ENCODE data around the gene KCNQ1.

The KCNQ1 gene

DNA sequence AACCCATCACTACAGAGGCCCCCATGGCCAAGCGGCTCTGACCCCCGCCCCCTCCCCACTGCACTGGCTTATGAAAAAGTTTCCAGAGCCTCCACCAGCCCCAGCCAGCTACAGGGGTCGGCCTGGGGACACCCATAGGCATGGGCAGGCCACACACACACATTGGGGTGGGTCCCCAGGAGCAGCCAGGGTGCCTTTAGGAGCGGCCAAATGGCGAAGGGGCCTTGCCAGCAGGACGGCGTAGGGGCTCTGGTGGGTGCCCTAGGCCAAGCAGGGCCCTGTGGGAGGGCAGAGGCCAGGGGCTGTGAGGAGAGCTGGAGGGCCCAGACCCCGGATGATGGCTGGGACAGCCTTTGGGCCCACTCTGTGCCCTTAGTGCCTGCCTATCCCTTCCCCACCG, 34.2 kb upstream of the KCNQ1 start:
- no peak for DNase-seq

DNA sequence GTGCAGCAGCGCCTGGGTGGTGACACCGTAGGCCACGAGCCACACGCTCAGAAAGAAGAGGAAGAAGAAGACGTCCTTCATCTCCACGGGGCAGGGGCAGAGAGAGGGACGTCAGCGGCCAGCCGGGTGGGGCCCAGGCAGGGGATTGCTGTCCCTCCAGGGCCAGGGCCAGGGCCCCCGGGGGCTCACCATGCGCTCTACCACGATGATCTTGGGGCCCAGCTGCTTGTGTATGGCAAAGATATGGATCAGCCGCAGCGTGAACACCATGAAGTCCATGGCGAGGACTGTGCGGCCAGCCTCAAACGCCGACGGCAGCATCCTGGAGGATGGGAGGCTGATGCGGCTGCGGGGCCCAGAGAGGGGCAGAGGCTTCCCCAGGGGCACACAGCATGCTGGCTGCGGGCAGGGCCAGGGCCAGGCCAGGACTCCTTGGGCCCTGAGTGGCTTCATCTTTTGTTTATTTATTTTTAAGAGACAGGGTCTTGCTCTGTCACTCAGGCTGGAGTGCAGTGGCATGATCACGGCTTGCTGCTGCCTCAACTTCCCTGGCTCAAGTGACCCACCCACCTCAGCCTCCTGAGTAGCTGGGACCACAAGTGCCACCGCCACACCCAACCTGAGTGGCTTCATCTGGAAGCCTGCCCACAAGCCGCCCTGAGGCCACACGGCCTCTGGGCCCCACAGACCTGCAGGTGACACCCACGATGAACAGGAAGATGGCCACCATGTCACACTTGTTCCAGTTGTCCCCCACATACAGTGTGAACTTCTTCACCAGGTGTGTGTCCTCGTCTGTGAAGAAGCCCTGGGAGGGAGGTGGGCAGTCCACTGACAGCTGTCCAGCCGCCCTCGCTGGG, 33.1 kb upstream of the KCNQ1 start:
- no peak for DNase-seq

DNA sequence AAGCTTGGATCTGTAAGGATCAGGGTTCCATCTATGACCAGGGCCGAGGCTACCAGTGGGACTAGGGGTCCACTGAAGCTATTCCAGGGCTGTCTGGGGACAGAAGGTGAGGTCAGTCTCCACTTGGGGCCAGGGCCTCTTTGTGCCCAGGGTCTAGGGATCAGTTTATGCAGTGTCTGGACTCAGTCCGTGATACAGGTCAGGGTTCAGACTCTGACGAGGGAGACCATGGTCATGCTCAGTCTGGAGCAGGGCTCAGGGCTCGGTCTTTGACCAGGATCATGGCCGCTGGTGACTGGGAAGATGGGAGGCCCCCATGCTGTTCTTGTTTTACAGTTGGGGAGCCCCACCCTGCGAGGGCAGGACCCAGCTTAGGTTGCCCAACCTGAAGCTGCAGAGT, 32.5 kb upstream of the KCNQ1 start:
- no peak for DNase-seq

DNA sequence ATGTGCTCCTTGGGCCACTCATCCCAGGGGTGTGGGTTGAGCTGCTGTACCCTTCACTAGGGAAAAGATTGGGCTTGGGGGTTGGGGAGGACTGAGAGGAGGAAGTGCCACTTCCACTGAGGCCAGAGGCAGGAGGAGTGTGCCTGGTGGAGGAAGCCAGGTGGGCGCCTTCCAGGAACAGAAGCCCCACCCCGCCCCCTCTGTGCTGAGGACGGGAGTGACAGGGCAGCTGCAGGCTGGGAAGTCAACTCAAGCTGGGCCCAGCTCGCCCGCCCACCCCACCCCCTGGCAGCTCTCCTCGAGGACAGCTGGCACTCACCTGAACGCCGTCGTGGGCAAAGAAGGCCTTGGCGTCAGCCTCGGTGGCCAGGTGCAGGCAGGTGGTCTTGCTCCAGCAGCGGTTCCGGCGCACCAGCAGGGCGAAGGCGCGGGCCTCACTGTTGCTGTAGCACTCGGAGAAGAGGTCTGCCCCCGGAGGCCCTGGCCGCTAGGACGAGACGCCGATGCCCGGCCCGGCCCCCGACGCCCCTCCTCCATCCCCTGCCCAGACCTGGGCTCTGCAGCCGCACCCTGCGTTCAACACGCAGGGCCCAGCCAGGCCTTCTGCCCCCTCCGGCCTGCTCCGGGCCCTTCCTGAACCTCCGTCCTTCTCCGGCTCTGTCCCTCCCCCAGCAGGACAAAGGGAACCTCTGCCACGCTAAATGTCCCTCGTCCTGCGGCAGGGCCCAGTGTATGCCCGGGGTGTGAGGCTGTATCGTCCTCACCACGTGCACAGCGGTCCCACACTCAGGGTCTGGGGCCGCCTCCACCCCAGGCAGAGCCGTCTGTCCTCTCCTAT, 30.8 kb upstream of the KCNQ1 start:
- DNase-seq: no peak

DNA sequence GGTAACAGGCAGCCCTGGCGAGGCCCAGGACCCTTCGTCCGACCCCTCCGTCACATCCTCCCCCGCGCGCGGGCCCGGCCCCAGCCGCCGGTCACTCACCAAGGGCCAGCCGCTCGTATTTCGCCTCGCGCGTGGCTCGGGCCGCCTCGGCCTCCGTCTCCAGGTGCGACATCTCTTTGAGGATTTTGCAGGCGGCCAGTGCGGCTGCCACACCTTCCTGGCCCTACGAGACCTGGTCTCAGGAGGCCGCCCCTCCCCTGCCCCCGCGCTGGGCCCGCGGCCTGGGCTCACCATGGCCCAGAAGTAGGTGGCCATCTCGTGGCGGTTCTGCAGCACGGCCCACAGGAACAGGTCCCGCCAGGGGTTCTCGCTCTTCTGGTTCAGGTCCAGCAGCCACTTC, 30.2 kb upstream of the KCNQ1 start:
- DNase-seq: no peak

DNA sequence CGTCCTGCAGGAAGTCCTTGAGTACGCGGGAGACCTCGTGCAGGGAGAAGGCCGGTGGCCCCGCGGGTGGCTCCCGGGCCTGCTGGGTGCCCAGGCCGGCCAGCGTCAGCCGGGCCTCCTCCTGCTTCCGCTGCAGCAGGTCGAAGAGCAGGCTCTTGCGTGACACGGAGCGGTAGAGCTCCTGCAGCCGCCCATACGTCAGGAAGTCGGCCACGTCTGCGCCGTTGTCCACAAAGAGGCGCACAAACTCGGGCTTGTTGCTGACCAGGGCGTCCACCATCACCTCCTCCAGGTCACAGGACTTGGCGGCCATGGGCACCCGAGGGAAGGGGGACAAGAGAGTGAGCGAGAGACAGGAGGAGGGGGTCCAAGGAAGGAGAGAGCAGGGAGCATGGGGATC, 29.6 kb upstream of the KCNQ1 start:
- no peak for DNase-seq

DNA sequence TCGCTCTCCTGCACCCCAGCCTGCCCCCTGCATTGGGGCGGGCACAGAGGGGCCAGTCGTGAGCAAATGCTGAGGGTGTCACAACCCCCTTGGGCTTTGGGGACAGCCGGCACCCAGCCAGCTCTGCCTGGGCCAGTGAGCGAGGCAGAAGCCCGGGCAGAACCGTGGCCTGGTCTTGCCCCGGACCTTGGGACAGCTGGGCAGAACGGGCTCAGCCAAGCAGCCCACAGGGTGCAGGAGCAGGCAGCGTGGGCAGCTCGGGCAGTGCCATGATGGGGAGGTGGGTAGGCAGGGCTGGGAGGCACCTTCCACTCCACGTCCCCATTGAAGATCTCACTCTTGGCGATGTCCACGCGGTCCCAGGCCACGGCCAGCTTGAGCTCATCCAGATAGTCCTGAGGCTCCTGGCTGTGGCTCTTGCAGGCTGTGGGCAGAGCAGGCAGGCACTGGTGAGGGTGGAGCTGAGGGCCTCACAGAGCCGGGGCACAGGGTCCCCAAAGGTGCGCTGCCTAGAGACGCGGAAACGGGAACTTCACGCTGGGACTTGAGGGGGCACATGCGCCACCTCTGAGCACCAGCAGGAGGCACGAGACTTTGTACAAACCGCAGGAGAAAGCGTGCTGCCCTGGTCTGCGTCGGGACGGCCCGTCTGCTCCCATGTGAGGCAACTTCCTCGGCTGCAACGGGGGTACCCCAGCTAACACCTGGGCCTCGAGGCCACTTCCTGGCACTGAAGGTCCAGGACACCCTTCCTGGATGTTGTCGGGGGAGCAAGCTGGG, 29.0 kb upstream of the KCNQ1 start:
- no peak for DNase-seq

DNA sequence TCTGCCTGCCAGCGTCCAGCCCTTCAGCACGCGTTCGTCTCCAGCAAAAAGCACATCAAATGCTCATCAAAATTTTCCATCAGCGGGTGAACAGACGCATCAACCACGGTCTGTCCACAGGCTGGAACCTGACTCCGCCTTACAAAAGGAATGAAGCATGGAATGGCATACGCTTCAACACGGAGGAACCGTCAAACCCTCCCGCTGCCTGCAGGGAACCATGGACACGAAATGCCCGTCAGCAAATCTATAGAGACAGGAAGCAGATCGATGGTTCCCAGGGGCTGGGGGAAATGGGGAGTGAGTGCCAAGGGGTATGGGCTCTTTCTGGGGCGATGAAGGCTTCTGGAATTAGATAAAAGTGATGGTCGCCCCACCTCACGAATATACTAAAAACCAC, 28.0 kb upstream of the KCNQ1 start:
- DNase-seq: no peak

DNA sequence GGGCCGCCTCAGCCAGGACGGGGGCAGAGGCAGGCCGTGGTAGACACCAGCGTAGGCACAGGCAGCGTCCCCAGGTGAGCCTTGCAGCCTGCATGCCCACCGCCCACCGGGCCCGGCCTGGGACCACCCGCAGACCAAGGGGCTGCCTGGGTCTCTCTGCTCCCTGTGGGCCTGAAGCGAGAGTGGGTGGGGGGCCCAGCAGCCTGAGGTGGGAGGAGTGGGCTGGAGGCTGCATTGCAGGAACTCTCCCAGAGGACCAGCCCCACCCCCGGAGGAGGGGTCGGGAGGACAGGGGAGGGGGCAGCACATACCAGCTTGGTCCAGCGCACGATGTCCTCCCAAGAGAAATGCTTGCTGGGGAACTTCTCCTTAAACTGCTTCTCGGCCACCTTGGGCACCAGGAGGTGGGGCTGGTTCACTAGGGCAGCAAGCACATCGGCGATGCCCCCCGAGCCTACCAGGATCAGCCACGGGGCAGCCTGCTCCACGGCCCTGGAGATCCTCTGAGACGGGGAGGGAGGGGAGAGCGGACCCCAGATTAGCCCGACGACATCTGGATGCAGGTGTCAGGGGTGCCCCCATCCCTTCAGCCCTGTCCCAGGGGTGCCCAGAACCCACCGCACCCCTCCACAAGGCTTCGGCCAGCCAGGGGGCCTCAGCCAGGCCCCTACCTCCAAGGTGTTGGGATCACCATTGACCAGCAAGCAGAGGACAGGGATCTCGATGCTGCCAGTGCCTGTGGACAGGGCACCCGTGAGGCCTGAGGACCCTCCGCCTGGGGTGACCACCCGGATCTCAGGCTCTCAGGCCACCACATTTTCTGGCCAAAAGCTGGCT, 26.7 kb upstream of the KCNQ1 start:
- DNase-seq: no peak

DNA sequence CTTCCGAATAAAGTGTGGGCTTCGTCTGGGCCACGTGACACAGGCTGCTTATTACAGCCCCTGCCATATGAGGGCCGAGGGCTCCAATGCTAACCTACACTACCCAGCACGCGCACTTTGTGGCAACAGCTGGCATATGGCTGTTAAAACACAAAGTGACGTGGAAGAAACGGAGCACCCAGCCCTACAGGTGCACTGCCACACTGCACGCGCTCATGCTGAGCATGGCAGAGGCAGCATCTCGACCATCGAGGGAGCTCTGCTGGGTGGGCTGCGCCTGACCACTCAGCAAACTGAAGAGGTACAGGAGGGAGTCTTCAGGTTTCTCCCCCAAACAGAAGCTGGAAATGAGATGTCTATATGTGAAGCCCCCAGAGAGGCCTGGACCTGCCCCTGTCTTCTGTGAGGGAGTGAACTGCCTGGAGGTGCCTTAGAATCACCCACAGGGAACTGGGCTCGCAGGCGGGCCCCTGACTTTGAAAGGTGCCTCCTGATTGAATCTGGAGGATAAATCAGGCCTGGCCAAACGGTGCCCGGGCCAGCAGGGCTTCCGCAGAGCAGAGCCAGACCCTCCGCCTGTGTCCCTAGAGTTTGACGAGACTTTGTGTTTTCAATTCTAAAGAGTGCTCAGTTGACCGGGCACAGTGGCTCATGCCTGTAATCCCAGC, 26.0 kb upstream of the KCNQ1 start:
- DNase-seq: no peak

DNA sequence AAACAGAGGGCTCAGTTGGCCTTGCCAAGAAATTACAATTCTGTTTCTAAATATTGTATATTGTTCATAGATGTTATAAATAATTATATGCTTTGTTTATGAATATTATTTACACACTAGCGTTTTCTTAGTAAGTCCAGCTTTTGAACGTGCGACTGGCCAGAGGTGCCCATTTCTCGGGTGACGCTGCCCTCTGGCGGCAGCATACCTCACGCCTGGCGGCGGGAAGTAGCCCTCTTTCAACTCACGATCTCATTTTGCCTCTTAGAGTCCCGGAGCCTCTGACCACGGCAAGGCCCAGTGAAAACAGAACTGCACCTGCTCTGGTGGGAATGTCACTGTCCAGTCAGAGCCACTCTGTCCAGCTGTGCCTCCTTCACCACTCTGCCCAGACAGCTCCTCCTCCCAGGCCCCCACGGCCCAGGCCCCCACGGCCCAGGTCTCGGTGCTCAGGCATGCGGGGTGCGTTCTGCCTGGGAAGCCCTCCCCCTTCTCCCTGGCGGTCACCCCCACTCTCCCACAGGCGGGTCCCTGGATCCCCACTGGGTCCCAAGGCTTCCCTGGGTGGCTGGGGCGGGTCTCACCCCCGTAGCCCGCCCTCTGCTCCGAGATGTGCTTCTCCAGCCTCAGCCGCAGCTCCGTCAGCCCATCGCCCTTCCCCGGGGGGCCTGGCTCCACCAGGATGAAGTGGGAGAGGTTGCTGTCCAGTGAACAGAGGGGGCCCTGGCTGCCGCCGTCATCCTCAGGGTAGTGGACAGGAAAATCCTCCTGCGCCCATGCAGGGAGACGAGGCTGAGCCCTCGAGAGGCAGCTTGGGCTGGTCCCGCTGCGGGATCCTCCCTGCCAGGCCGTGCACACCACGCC, 24.9 kb upstream of the KCNQ1 start:
- DNase-seq: peak; percentile 38

DNA sequence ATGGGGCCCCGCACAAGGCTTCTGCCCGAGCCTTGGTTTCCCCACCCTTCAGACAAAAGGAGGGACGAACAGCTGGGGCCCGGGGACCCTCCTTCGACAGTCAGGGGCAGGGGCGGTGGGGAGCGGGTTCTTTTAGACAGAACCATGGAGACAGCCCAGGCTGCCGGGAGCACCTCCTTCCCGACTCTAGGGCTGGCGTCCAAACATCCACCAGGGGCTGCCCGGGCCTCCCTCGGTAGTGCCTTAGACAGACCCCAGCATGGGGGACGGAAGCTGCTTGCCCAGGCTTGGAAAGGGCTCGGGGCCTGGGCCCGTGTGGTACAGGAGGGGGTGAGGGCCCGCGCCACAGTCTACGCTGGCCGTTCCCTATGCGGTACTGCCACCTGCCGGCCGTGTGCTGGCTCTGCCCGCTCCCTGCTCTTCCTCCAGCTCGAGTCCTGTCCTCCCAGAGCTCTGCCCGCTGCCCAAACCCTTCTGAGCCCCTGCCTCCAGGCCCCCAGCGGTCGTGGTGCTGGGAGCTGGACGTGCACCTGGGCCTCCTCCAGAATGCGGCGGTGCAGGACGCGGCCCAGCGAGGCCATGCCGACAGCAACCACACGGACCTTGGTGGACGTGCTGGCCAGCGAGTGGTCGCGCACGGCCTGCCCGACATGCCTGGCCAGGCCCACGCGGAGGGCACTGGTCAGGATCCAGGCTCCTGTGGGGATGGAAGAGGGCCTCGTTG, 24.1 kb upstream of the KCNQ1 start:
- peak; percentile 63 for DNase-seq

DNA sequence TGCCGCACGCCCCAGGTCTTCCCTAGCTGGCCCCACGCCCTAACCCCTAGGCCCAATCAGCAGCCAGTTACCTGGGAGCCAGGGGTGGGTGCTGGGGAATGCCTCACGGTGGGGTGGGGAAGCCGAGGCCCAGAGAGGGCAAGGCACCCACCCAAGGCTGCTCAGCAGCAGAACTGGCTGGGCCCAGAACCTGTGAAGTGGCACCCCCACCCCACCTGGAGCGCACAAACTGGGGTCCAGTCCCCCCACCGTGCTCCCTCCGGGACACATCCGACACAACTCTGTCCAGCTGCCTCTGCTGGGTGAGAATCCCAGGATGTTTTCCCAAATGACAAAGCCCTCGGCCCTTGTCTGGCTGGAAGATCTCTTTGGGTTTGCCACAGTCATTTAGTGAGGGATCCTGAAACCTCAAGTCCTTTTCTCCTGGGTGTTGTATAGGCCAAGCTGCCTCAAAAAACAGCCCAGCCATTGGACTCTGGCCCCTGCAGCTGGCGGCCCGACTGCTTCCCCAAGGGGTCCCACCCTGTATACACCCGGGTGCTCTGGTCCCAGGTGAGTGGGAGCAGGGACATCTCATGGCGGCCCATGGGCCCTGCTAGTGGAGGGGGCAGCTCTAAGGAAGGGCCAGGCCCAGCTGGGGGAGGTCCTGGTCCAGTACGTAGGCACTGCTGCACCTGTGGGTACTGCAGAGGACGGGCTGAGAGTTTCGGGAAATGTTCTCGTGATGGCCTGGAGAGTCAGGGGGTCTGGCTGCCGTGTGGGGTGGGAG, 23.4 kb upstream of the KCNQ1 start:
- DNase-seq: no peak

DNA sequence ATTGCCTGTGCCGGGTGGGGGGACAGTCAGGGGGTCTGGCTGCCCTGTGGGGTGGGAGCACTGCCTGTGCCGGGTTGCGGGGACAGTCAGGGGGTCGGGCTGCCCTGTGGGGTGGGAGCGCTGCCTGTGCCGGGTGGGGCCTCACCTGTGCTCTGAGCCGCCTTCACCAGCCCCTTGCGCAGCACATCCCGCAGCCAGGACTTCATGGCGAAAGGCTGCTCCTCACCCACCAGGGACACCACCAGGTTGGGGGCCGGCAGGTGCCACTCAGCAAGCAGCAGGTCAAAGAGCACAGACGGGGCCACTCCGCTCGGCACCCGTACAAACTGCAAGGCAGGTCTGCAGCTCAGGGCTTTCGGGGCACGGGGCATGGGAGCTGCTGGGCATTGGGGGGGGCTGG, 22.8 kb upstream of the KCNQ1 start:
- no peak for DNase-seq

DNA sequence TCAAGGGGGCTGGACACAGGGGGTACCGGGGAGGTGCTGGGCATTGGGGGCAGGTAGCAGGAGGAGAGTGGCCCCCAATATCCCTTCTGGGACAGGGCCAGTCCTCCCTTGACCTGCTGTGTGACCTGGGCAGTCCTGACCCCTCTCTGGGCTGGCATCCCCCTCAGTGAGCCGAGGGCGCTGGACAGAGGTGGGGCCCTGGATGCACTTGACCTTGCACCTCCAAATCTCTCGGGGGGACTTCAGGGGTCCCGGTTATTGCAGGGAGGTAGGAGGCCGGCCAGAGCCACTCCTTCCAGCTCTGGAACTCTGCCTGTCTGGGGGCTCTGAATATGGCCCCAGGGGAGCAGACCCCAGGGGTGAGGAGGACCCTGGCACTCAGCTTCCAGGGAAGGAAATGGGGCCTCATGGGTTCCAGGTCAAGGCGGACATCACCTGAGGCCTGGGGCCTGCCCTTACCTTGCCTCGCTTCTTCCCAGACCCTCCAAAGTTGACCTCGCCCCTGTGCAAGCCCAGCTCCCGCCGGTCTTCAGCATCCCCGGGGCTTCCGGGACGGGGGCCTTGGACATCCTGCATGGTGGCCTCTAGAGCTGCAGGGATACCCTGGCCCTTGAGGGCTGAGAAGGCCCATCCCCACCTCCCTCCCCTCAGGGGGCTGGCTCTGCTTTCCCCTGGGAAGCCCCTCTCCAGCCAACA, 22.2 kb upstream of the KCNQ1 start:
- no peak for DNase-seq

DNA sequence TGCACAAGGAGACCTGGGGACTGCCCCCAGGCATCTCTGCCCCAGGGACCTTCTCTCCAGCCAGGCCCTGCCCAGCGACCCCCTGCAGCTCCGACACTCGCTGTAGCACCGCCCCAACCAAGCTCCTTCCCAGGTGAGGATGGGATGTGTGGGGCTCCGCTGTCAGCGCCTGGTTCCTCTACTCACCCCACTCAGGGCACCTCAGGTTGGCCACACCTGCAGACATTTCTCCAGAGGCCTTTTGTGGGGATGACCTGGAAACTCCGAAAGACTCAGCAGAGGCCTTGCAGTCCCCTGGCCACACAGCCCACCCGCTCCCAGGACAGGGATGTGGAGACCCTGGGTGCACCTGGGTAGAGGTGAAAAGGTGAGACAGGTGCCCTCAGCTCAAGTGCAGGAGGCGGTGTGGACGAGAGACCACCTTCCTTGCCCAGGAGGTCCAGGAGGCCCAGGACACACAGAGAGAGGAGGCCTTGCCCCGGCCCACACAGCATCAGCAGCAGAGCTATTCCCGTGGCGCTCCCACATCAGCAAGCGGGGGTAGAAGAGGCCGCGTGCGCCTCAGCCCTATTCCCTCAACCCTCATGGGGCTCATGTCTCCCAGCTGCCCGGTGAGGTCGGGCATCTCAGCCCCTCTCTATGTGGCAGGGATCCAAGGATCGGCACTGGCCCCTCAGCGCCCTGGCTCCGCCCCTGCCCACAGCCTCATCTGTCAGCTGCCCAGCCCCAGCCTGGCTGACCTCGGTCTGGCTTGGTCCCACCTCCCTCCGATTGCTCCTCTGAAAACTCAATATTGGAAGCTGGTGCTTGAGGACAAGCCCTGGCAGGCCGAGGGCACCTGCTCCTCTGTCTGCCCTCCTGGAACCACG, 21.4 kb upstream of the KCNQ1 start:
- DNase-seq: no peak

DNA sequence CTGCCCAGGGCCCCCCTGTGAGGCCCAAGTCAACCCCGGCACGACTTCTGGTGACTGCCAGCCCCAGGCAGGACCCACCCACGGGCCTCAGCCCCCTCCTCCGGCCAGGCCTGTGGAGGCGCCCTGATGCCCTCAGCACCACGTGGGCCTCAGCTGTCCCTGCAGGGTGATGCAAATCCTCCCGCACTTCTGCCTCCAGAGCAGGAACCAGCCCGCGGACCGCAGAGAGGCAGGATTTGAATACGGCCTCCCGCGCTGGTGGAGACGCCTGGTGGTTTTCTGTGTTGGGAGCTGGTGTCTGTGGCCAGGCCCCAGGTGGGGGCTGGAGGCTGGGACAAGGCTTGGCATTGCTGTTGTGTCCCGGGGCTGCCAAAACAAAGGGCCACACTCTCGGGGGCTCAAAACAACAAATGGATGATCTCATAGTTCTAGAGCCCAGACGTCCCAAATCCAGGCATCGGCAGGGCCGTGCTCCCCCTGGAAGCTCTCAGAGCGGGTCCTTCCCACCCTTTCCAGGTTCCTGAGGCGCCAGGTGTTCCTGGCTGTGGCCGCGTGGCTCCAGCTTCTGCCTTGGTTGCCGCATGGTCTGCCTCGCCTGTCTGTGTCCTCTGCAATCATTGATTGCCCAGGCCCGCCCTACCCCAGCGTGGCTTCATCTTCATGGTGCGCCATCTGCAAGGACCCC, 19.9 kb upstream of the KCNQ1 start:
- DNase-seq: no peak

All from DMS153 (cell line).